Activated T-helper 17 cell treated with anti-CD3 and anti-CD28 coated beads, Interleukin-2, amount 50 U/mL, for 72 hours (primary cell): ENCODE results near the gene QKI. TPM values are rescaled to one million over a fixed set of nuclear protein-coding genes. Genes with fewer than 3 reads are reported as not detected.
A peak's percentile ranks its signal among the peaks of the same experiment; 100 is the strongest.
"Not testable (repeated sequence)": the region's sequence is repeated elsewhere in the genome, so short reads cannot be mapped to it uniquely, and the experiment has no call there.

Experiments used
- ATAC-seq: fragments of 150-1000 bp; cut with Tn5 transposase; replicated peaks from 2 replicates; pipeline ENCODE4 v1.10.0; 2021; ENCODE audit warnings: mild to moderate bottlenecking, moderate library complexity
- H3K27ac Mint-ChIP-seq: one replicate; pipeline ENCODE4 v1.8.0; 2022; ENCODE audit warnings: mixed read lengths
- H3K27me3 Mint-ChIP-seq: one replicate; pipeline ENCODE4 v1.8.0; 2022; ENCODE audit warnings: mixed read lengths
- H3K36me3 Mint-ChIP-seq: one replicate; pipeline ENCODE4 v1.8.0; 2022; ENCODE audit warnings: low read depth, mild to moderate bottlenecking, mixed read lengths
- H3K4me1 Mint-ChIP-seq: one replicate; pipeline ENCODE4 v1.8.0; 2022; ENCODE audit warnings: mixed read lengths
- H3K4me3 Mint-ChIP-seq: one replicate; pipeline ENCODE4 v1.8.0; 2022; ENCODE audit warnings: mild to moderate bottlenecking, mixed read lengths
- H3K9me3 Mint-ChIP-seq: one replicate; pipeline ENCODE4 v1.8.0; 2022; ENCODE audit warnings: mixed read lengths
- total RNA-seq, 2 donors: library from RNA; stranded (reverse); gene quantifications; one replicate each; pipeline ENCODE4 v1.2.3, GENCODE V29; 2022

The QKI gene
- total RNA-seq, result 10 to 100 TPM; 41.3 to 49.0 TPM

DNA sequence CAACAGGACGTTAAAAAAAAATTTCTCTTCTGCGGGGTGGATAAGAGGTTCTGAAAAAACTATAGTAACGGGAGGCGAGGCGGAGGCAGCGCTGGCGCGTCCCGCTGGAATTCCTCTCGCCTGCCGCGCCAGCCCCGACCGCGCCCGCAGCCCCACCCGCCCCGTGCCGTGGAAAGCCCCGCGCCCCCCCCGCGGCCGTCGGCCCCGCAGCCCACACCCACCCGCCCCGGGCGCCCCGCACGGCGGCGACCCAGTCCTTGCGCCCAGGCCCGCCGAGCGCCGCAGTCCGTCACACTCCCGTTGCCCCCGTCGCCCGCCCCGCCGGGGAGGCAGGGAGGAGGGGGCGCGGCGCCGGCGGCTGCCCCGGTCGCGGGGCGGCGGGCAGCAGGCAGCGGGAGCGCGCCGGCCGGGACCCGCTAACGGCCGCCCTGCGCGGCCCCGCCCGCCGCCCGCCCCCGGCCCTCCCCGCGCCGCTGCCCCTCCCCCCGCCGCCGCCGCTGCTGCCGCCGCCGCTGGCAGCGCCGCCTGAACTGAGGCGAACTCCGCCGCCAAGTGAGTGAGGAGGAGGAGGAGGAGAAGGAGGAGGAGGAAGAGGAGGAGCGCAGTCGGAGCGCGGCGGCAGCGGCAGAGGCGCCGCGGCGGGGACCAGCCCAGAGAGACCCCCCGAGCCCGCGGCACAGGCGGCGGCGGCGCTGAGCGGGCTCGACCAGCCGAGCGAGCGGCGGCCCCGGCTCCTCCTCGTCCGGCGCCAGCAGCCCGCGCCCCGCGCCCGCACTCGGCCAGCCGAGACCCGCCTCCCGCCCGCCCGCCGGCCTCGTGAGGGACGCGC lies at the start of gene QKI:
Gene QKI (plus strand): TSS at position 602 of the 829 bp plus-strand sequence. CDS start 476 bp downstream, outside the sequence.
- H3K4me1 Mint-ChIP-seq, result peaks cover 23% of the 10 kb centered on the region
- no peaks in the 10 kb centered on the region for H3K27me3 Mint-ChIP-seq
- no peaks in the 10 kb centered on the region for H3K36me3 Mint-ChIP-seq
- peak within 1 kb of the TSS; percentile 94 for H3K27ac Mint-ChIP-seq
- ATAC-seq, result peak; percentile 66
- H3K4me3 Mint-ChIP-seq, result peak within 1 kb of the TSS; percentile 99
- H3K9me3 Mint-ChIP-seq, result no peaks in the 10 kb centered on the region

DNA sequence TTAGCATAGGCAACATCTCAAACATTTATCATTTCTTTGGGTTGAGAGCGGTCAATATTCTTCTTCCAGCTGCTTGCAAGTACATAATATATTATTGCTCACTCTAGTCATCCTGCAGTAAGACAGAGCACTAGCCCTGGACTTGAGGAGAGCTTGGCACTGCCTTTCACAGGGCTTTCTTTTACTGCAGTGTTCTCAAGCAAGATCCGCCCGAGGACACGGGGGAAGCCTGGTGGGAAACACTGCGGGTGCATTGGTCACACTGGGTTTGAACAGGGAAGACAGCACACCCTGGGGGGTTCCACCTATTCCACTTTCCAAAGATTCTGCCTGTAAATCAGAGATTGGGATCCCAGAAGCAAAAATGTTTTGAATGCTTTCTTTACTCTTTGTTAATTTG lies 48.2 kb upstream of the QKI start:
- no peak for ATAC-seq
- no peak overlapping the region for H3K27ac Mint-ChIP-seq
- H3K4me3 Mint-ChIP-seq, result no peak overlapping the region
- no peaks in the 10 kb centered on the region for H3K36me3 Mint-ChIP-seq
- peaks cover 12% of the 10 kb centered on the region for H3K27me3 Mint-ChIP-seq
- peaks cover 7% of the 10 kb centered on the region for H3K4me1 Mint-ChIP-seq
- H3K9me3 Mint-ChIP-seq, result no peaks in the 10 kb centered on the region

DNA sequence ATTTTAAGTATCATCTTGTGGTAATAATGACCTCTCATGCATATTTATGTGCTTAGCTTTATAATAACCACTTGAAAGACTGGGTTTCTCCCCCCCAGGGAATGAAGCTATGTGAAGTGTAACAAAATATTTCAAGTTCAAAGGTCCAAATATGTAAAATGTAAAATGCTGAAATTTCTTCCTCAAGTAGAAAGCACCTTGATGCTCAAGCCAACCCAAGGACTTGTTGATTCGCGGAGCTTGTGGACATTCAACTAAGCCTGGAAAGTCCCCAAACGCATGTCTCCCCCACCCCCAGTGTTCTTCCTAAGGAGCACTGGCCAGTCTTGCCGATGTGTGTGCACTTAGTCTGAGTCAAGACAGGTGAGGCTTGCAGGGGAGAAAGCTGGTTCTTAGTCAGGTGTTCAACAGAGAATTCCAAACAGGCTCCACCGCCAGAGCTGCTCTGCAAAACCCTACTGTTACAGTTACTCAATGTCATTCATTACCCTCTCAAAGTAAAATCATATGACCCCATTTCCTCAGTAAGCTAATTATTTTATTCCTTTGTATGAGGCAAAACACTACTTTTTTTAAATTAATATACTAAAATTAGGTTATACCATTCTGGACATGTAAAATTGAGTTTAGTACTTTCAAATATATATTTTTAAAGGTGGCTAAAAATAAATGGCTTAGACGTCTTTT lies 46.9 kb upstream of the QKI start:
- H3K27me3 Mint-ChIP-seq, result peaks cover 12% of the 10 kb centered on the region
- ATAC-seq, result no peak
- no peak overlapping the region for H3K27ac Mint-ChIP-seq
- no peak overlapping the region for H3K4me3 Mint-ChIP-seq
- H3K4me1 Mint-ChIP-seq, result peaks cover 7% of the 10 kb centered on the region
- no peaks in the 10 kb centered on the region for H3K9me3 Mint-ChIP-seq
- no peaks in the 10 kb centered on the region for H3K36me3 Mint-ChIP-seq

DNA sequence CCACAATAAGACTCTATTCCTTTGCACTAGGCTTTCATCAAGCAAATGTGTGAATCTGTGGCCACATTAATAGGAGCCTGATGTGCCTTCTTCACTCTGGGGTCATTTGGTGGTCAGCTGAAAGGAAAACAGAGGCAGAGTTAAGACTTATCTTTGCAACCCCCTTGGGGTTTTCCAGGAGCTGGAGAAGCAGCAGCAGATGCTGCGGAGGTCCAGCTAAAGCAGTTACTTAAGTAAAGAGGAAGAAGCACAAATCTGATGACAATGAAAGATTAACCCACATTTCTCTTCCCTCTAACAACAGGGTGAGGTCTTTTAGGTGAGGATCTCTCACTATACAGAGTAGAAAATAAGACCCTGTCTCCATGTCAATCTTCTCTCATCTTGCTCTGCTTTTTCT lies 45.4 kb upstream of the QKI start:
- H3K9me3 Mint-ChIP-seq, result no peaks in the 10 kb centered on the region
- no peak overlapping the region for H3K4me3 Mint-ChIP-seq
- ATAC-seq, result no peak
- H3K4me1 Mint-ChIP-seq, result peaks cover 7% of the 10 kb centered on the region
- H3K27me3 Mint-ChIP-seq, result peaks cover 12% of the 10 kb centered on the region
- H3K27ac Mint-ChIP-seq, result no peak overlapping the region
- H3K36me3 Mint-ChIP-seq, result no peaks in the 10 kb centered on the region

DNA sequence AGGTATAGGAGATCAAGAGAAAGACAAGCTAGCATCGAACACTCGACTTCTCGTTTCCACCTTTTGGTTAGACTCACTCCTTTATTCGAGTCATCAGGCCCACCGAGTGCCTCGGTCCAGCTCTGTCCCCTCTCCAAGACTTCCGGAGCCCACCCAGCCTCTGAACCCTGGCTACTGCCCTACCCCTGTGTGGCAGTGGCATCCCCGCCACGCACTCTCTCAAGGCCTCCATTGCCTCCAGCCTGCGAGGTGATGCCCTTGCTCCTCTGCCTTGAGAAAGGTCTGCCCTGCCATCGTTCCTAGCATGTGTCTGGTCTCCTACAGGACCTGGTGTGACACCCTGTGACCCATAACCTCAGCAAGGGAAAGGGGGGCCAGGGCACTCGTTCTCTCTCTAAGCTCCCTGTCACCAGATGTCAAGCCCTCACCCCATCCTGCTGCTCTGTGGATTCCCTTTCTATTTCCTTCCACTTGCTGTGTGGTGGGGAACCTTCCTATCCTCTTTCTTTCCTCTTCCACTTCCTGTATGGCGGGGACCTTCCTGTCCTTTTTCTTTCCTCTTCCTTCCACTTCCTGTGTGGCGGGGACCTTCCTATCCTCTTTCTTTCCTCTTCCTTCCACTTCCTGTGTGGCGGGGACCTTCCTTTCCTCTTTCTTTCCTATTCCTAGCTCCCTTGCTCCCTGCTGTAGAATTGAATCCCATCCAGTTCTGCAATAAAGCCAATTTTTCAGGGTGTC lies 44.7 kb upstream of the QKI start:
- H3K4me3 Mint-ChIP-seq, result no peak overlapping the region
- no peaks in the 10 kb centered on the region for H3K9me3 Mint-ChIP-seq
- H3K4me1 Mint-ChIP-seq, result peaks cover 7% of the 10 kb centered on the region
- H3K36me3 Mint-ChIP-seq, result no peaks in the 10 kb centered on the region
- H3K27ac Mint-ChIP-seq, result no peak overlapping the region
- peaks cover 12% of the 10 kb centered on the region for H3K27me3 Mint-ChIP-seq
- no peak for ATAC-seq

DNA sequence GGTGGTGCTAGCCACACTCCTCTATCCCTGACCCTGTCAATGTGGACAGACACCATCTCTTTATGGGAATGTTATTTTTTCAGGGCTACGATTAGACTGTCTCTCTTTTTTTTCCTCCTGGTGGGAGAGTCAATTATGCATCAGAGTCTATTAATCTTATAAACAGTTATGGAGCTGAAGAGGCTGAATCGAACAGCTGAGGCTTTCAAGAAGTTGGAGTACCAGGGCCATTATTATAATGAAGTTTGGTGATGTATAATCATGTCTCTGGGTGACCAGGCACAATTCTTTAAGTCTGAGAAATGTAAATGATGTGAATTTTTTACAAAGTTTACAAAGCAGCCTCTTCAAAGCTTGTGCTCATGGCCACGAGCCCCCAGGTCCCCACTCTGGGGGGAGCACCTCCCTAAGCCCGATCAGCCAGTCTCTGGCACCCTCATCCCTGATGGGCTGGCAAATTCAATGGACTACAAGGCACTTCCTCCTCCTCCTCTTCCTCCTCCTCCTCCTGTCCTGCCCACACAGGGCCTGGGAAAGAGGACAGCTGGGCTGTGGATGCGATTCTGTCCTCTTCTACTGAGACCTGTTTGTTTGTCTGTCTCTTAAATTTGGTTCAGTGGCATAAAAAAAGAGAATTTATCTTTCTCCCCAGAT lies 43.9 kb upstream of the QKI start:
- H3K4me1 Mint-ChIP-seq, result peaks cover 7% of the 10 kb centered on the region
- H3K4me3 Mint-ChIP-seq, result no peak overlapping the region
- H3K9me3 Mint-ChIP-seq, result no peaks in the 10 kb centered on the region
- no peaks in the 10 kb centered on the region for H3K36me3 Mint-ChIP-seq
- H3K27ac Mint-ChIP-seq, result no peak overlapping the region
- ATAC-seq, result no peak
- H3K27me3 Mint-ChIP-seq, result peaks cover 12% of the 10 kb centered on the region

DNA sequence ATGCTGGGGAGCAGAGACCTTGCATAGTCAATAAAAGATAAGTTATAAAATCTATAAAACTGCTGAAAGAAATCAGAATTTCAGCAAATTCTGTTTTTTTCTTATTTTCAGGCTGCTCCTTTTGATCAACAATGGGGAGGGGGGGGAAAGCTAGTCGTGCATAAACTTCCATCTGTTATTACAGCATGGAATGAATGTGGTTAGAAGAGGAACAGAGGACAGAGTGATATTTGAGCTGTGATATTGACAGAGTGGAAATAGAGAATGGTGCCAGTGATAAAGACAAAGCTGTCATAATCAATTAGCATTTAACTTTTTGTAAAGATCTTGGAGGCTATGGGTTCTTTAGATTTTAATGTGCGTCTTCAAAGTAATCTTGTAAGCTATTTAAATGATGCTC lies 43.4 kb upstream of the QKI start:
- no peaks in the 10 kb centered on the region for H3K36me3 Mint-ChIP-seq
- no peak overlapping the region for H3K4me3 Mint-ChIP-seq
- no peak for ATAC-seq
- H3K4me1 Mint-ChIP-seq, result peaks cover 7% of the 10 kb centered on the region
- H3K9me3 Mint-ChIP-seq, result no peaks in the 10 kb centered on the region
- peaks cover 12% of the 10 kb centered on the region for H3K27me3 Mint-ChIP-seq
- H3K27ac Mint-ChIP-seq, result no peak overlapping the region

DNA sequence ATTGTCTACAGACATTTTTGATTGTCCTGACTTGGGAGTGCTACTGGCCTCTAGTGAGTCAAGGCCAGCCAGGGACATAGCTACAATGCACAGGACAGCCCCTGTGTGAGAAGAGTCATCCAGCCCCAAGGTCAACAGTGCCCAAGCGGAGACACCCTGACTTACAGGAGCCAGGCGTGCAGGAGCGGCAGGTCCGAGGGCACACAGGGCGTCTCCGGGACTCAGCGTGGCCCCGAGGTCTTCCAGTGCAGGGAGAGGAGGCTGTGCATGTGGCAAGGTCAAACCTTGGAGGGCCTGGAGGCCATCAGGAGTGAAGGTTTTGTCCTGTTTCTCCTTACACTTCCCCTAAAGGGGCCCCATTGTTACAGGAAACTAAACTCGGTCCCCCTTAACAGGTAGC lies 41.3 kb upstream of the QKI start:
- Mint-ChIP-seq H3K36me3 (no peaks in the 10 kb centered on the region), H3K4me3 (no peak overlapping the region)

DNA sequence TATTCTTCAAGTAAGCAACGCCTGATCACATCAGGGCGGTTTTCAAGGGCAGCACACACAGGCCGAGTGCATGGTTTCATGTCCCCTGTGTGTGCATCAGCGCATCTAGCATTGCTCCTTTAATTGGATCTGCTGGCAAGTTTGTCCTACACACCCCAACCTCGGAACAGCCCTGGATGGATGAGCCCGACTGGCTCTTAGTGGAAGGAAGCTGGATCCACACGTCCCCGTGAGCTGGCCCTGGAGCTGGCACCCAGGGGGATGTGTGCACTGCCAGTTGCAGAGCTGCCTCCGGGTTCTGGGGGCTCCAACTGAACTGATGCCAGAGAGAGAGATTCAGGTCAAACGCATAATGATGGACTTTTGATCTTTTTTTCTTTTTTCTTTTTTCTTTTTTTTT lies 39.2 kb upstream of the QKI start:
- Mint-ChIP-seq H3K9me3 (no peaks in the 10 kb centered on the region), H3K27ac (no peak overlapping the region), H3K36me3 (no peaks in the 10 kb centered on the region), H3K4me3 (no peak overlapping the region), H3K27me3 (peaks cover 18% of the 10 kb centered on the region), H3K4me1 (peaks cover 2% of the 10 kb centered on the region)
- no peak for ATAC-seq

More for the DNA sequence above, 41.3 kb upstream of the QKI start:
- ATAC-seq, result no peak
- Mint-ChIP-seq H3K27me3 (peaks cover 15% of the 10 kb centered on the region), H3K27ac (no peak overlapping the region), H3K9me3 (no peaks in the 10 kb centered on the region), H3K4me1 (peaks cover 7% of the 10 kb centered on the region)

DNA sequence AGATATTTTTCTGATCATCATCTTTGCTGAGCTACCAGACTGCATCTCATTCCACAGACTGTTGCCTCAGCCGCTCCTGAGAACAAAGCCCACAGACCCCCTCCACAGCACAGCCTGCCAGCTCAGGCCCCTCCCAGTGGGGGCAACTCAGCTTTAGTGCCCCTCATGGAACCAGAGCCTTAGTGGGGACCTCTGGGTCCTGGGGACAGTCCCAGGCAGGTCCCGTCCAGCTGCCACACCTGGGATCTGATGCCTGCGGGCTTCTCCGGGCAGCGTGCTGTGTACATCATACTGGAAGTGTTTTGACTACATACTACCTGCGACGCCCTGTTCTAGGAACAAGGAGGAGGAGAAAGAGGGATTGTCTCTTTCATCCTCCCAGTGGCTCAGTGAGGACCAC lies 38.3 kb upstream of the QKI start:
- Mint-ChIP-seq H3K27me3 (peaks cover 13% of the 10 kb centered on the region), H3K9me3 (no peaks in the 10 kb centered on the region), H3K36me3 (no peaks in the 10 kb centered on the region), H3K4me3 (no peak overlapping the region), H3K4me1 (no peaks in the 10 kb centered on the region), H3K27ac (no peak overlapping the region)
- no peak for ATAC-seq

DNA sequence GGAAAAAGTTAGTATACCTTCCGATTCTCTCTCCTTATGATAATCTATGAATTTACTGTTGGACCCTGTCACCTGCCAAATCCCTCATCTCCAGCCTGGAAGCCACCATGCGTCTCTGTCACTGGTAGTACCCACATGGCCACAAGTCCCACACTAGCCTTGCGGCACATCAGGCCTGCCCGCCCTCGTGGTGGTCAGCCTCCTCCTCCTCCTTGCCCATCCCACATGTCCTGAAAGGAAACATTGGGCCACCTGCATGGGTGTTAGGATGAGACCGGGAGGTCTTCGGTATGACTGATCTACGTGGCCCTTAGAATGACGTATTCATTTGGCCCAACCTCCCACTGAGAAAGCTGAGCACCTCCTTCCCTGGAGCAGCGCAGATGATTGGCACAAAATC lies 37.0 kb upstream of the QKI start:
- Mint-ChIP-seq H3K27ac (no peak overlapping the region), H3K27me3 (peaks cover 14% of the 10 kb centered on the region), H3K36me3 (no peaks in the 10 kb centered on the region), H3K4me3 (no peak overlapping the region), H3K4me1 (no peaks in the 10 kb centered on the region), H3K9me3 (no peaks in the 10 kb centered on the region)
- no peak for ATAC-seq

DNA sequence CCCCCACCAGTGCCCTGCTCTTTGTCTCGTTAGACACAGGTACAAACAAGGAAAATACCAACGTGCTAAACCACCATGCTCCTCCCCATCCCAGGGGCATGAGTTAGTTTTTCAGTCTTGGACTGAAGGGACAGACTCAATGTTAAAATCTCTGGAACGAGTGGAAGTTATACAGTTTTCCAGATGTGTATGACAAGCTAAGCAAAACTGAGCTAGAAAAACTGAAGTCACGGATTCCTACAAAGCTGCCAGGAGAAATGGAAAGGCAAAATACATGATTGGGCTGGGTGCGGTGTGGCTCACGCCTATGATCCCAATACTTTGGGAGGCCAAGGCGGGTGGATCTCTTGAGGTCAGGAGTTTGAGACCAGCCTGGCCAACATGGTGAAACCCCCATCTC lies 34.3 kb upstream of the QKI start:
- Mint-ChIP-seq H3K9me3 (no peaks in the 10 kb centered on the region), H3K27me3 (peaks cover 16% of the 10 kb centered on the region), H3K4me1 (no peaks in the 10 kb centered on the region), H3K27ac (no peak overlapping the region), H3K4me3 (no peak overlapping the region), H3K36me3 (no peaks in the 10 kb centered on the region)
- ATAC-seq, result no peak

DNA sequence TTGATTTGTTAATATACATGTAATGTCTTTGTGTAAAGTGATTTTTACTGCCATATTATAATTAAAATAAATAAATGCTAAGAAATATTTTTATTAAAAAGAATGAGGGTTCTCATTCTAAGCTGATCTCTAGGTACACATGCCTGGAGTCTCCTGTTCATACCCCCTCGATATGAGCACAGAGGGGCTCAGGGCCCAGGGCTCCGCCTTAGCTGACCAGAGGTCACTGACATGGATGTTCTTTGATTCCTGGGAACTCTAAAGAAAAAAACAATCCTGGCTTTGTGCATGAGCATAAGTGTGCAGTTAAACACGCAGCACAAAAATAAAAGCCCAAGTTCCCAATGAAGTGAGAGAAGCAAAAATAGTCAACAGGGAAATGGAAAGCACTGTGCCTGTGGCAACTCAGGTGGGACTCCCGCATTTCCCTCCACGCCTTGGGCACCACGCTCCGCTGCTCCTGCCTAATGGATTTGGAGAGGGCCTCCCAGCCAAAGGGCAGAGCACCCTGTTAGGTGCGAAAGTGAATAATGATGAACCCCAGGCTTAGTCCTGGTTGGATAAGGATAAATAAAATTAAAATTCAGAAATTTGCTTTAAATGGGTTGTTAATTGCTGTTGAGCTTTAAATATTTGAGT lies 33.3 kb upstream of the QKI start:
- no peak for ATAC-seq
- Mint-ChIP-seq H3K4me3 (no peak overlapping the region), H3K9me3 (no peaks in the 10 kb centered on the region), H3K27me3 (peaks cover 16% of the 10 kb centered on the region), H3K4me1 (no peaks in the 10 kb centered on the region), H3K36me3 (no peaks in the 10 kb centered on the region), H3K27ac (no peak overlapping the region)

DNA sequence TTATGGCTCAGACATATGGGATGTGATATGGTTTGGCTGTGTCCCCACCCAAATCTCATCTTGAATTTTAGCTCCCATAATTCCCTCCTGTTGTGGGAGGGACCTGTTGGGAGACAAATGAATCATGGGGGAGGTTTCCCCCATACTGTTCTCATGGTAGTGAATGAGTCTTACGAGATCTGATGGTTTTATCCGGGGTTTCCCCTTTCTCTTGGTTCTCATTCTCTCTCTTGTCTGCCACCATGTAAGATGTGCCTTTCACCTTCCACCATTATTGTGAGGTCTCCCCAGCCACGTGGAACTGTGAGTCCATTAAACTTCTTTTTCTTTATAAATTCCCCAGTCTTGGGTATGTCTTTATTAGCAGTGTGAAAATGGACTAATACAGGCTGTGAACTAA lies 31.1 kb upstream of the QKI start:
- not testable (repeated sequence) for H3K27ac Mint-ChIP-seq, H3K36me3 Mint-ChIP-seq, ATAC-seq, H3K4me3 Mint-ChIP-seq, H3K9me3 Mint-ChIP-seq, H3K4me1 Mint-ChIP-seq
- peaks cover 14% of the 10 kb centered on the region for H3K27me3 Mint-ChIP-seq
